Liver (tissue), 9 donors: ENCODE data around the gene TM7SF2. TPM values are rescaled to one million over a fixed set of nuclear protein-coding genes. Genes with fewer than 3 reads are reported as not detected.

ENCODE experiments used
- DNase-seq: peaks from one replicate; pipeline ENCODE4 v3.0.0-alpha.2; 2017; ENCODE audit warnings: low spot score
- H3K27ac ChIP-seq, 2 donors: one replicate each; pipeline ENCODE4 v1.7.0; 2013; ENCODE audit warnings: inconsistent platforms in 2 of 2, low read length in 2 of 2, control low read depth in 1 of 2, low read depth in 1 of 2, mild to moderate bottlenecking in 1 of 2
- H3K27me3 ChIP-seq, 4 donors: one replicate each; pipeline versions ENCODE4 v1.6.1 to v1.7.0; 2013; ENCODE audit warnings: low read length in 3 of 4, inconsistent platforms in 1 of 4, mild to moderate bottlenecking in 1 of 4, moderate library complexity in 1 of 4; ENCODE audit not compliant: control insufficient read depth in 4 of 4, insufficient read depth in 4 of 4
- H3K36me3 ChIP-seq, 4 donors: one replicate each; pipeline versions ENCODE4 v1.6.1 to v1.7.0; 2013; ENCODE audit warnings: low read length in 3 of 4, mild to moderate bottlenecking in 3 of 4, low read depth in 1 of 4, moderate library complexity in 1 of 4; ENCODE audit not compliant: control insufficient read depth in 4 of 4, insufficient read depth in 3 of 4
- H3K4me1 ChIP-seq, 4 donors: one replicate each; pipeline versions ENCODE4 v1.6.1 to v1.7.0; 2013; ENCODE audit warnings: low read length in 3 of 4, mild to moderate bottlenecking in 3 of 4, moderate library complexity in 1 of 4; ENCODE audit not compliant: control insufficient read depth in 4 of 4, insufficient read depth in 4 of 4
- H3K4me3 ChIP-seq, 3 donors: one replicate each; pipeline versions ENCODE4 v1.6.1 to v1.7.0; 2013; ENCODE audit warnings: low read length in 3 of 3, control low read depth in 1 of 3, low read depth in 1 of 3, mild to moderate bottlenecking in 1 of 3
- H3K9ac ChIP-seq, 2 donors: one replicate each; pipeline ENCODE4 v1.7.0; 2013; ENCODE audit warnings: low read length in 2 of 2, mild to moderate bottlenecking in 2 of 2, moderate library complexity in 2 of 2, control low read depth in 1 of 2, low read depth in 1 of 2
- H3K9me3 ChIP-seq, 4 donors: one replicate each; pipeline versions ENCODE4 v1.6.1 to v1.7.0; 2013; ENCODE audit warnings: low read length in 3 of 4; ENCODE audit not compliant: control insufficient read depth in 4 of 4
- ATF3 ChIP-seq: IDR thresholded peaks from 2 replicates; pipeline ENCODE4 v1.6.1; 2016; ENCODE audit warnings: antibody characterized with exemption
- CTCF ChIP-seq: fragments of 150-350 bp; IDR thresholded peaks from 2 replicates; pipeline ENCODE4 v1.5.1; 2017; ENCODE audit warnings: improper control_type of control experiment, low read depth, low read length; ENCODE audit not compliant: missing input control
- EGR1 ChIP-seq, 2 donors: IDR thresholded peaks; 2 replicates each; pipeline ENCODE4 v1.6.1; 2016 to 2018; ENCODE audit warnings: antibody characterized with exemption in 2 of 2, low read depth in 2 of 2
- FOXA1 ChIP-seq: IDR thresholded peaks from 2 replicates; pipeline ENCODE4 v1.6.1; 2016; ENCODE audit warnings: antibody characterized with exemption
- FOXA2 ChIP-seq: IDR thresholded peaks from 2 replicates; pipeline ENCODE4 v1.6.1; 2016; ENCODE audit warnings: antibody characterized with exemption
- GABPA ChIP-seq, 2 donors: IDR thresholded peaks in 1 of 2; conservative IDR thresholded peaks in 1 of 2; 2 replicates each; pipeline ENCODE4 v1.6.1; 2016; ENCODE audit warnings: antibody characterized with exemption in 2 of 2, mild to moderate bottlenecking in 1 of 2, moderate library complexity in 1 of 2
- HNF4A ChIP-seq, 2 donors: conservative IDR thresholded peaks; 2 replicates each; pipeline ENCODE4 v1.6.1; 2016; ENCODE audit warnings: antibody characterized with exemption in 2 of 2, mild to moderate bottlenecking in 2 of 2
- HNF4G ChIP-seq: IDR thresholded peaks from 2 replicates; pipeline ENCODE4 v1.6.1; 2016; ENCODE audit warnings: antibody characterized with exemption
- JUND ChIP-seq, 2 donors: IDR thresholded peaks; 2 replicates each; pipeline ENCODE4 v1.6.1; 2016; ENCODE audit warnings: antibody characterized with exemption in 2 of 2
- MAX ChIP-seq: IDR thresholded peaks from 2 replicates; pipeline ENCODE4 v1.6.1; 2016; ENCODE audit warnings: antibody characterized with exemption
- NR2F2 ChIP-seq: IDR thresholded peaks from 2 replicates; pipeline ENCODE4 v1.6.1; 2016; ENCODE audit warnings: antibody characterized with exemption
- RAD21 ChIP-seq, 2 donors: IDR thresholded peaks; 2 replicates each; pipeline ENCODE4 v1.6.1; 2016; ENCODE audit warnings: antibody characterized with exemption in 2 of 2, mild to moderate bottlenecking in 2 of 2
- REST ChIP-seq: IDR thresholded peaks from 2 replicates; pipeline ENCODE4 v1.6.1; 2016; ENCODE audit warnings: antibody characterized with exemption, mild to moderate bottlenecking
- RXRA ChIP-seq, 2 donors: IDR thresholded peaks; 2 replicates each; pipeline ENCODE4 v1.6.1; 2017 to 2018; ENCODE audit warnings: antibody characterized with exemption in 2 of 2, mild to moderate bottlenecking in 1 of 2
- SP1 ChIP-seq: IDR thresholded peaks from 2 replicates; pipeline ENCODE4 v1.6.1; 2018; ENCODE audit warnings: antibody characterized with exemption, mild to moderate bottlenecking
- TAF1 ChIP-seq: conservative IDR thresholded peaks from 2 replicates; pipeline ENCODE4 v1.6.1; 2016; ENCODE audit warnings: antibody characterized with exemption, mild to moderate bottlenecking
- YY1 ChIP-seq: IDR thresholded peaks from 2 replicates; pipeline ENCODE4 v1.6.1; 2016; ENCODE audit warnings: antibody characterized with exemption, mild to moderate bottlenecking
- ZBTB33 ChIP-seq: IDR thresholded peaks from 2 replicates; pipeline ENCODE4 v1.6.1; 2016; ENCODE audit warnings: antibody characterized with exemption
- WGBS: extraction: QIAGEN DNeasy Blood & Tissue Kit; methylation state at CpG from one replicate; pipeline ENCODE4 v1.1.7; 2013; 5-methylcytosine and 5-hydroxymethylcytosine counted together
- polyA plus RNA-seq, 2 donors: library from polyadenylated mRNA; stranded (reverse) in 1 of 2; unstranded in 1 of 2; fragments of 200-250 nt in 1 of 2; fragments of >200 nt in 1 of 2; fragmentation: Nextera tagmentation in 1 of 2; extraction: Ambion mirVana in 1 of 2; gene quantifications; one replicate each; pipeline versions ENCODE4 v1.2.1 to v1.2.3, GENCODE V29; 2013 to 2015
- total RNA-seq, 2 donors: library from RNA; depleted of rRNA; stranded (reverse); fragments of >200 nt; gene quantifications; one replicate each; pipeline ENCODE4 v1.2.3, GENCODE V29; 2014
- donor health status: healthy.
- donor health status: healthy.
- donor health status: healthy.
- donor health status: healthy.
- donor health status: healthy.

The TM7SF2 gene
- total and polyA plus RNA-seq, 4 donors = 39.0 to 337 (median 89.1) TPM

GRCh38 chr11:65120831-65121230, 9.2 kb downstream of the TM7SF2 start:
- TF ChIP-seq JUND (IDR thresholded peaks at IDR 0.05) (no peak), NR2F2 (no peak), ATF3 (no peak), GABPA (IDR thresholded peaks at IDR 0.05 in 1 of 2, conservative IDR thresholded peaks at IDR 0.05 in 1 of 2) (no peak), SP1 (no peak), TAF1 (no peak), CTCF (no peak), RAD21 (IDR thresholded peaks at IDR 0.05) (no peak), RXRA (IDR thresholded peaks at IDR 0.05) (no peak), HNF4A (conservative IDR thresholded peaks at IDR 0.05) (no peak), YY1 (no peak), MAX (no peak), FOXA1 (no peak), EGR1 (IDR thresholded peaks at IDR 0.05; ENCODE audit: low read depth in 2 of 2) (no peak), ZBTB33 (no peak), REST (no peak), FOXA2 (no peak), HNF4G (no peak)

More at GRCh38 chr11:65120831-65121230, 9.2 kb downstream of the TM7SF2 start:
- Histone ChIP-seq H3K27ac (peak overlapping the region; percentile 85 to 93), H3K9ac (peak overlapping the region; percentile 90 to 96), H3K27me3 (no peaks in the 10 kb centered on the region), H3K36me3 (peaks cover 9 to 32% (median 22%) of the 10 kb centered on the region in 4 donors), H3K4me3 (peak overlapping the region; percentile 68 to 99 (median 95)), H3K9me3 (no peaks in the 10 kb centered on the region), H3K4me1 (peaks cover 10 to 48% (median 35%) of the 10 kb centered on the region in 4 donors)
- WGBS = 73% methylated on average over 3 of the region's 3 CpGs
- DNase-seq = no peak
